GM08714 (cell line): ENCODE data around the gene ABHD15.

Source experiments
- H3K4me3 ChIP-seq: fragments of 200-500 bp; sonication (Bioruptor generic); 2 replicates; pipeline ENCODE4 v1.5.1; 2014; ENCODE audit warnings: mild to moderate bottlenecking, low read length, inconsistent platforms
- ZNF274 ChIP-seq: IDR thresholded peaks from 2 replicates; pipeline ENCODE4 v1.6.1; 2012; ENCODE audit warnings: mild to moderate bottlenecking, low read depth, low read length

The ABHD15 gene

DNA sequence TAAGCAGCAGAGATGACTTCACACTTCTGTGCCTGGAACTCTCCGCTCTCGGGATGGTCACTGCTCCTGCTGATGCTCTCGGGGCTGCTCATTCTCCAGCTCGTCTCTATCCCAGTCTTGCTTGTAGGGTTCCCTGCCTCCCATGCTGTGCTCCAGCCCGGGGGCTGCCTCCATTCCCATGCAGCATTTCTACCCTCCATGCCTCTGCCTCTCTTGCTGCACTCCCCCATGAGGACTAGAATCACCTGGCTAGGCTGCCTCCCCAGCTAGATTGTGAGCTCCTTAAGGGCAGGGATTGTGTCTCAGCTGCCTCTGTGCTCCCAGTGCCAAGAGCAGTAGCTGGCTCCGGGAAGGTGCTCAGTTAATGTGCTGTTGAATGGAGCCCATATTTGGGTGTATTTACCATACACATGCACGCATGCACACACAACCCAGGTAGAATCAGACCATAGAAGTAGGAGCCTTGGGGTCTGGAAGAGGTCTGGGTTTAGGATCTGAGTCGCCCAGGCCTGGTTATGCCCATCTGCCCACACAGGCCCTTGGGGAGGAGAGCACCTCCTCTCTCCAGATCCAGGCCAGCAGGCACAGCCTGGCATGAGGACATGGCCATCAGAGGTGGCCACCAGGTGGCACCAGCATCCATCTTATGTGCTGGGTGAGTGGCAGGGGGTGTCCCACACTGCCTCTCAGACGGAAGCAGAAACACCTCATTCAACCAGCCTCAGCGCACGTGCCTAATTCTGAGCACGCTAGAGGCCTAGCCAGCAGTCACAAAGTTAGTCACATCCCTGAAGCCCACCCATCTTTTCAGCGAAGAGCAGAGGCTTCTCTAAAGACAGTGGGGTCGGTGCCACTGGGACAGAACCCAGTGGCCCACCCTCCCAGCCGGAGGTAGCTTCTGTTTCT, 13.3 kb upstream of the ABHD15 start:
- no peak for TF ChIP-seq ZNF274
- H3K4me3 ChIP-seq, result no peak overlapping the region

- H3K4me3 ChIP-seq, result no peak overlapping the region
- TF ChIP-seq ZNF274, result no peak
Observed at GRCh38 chr17:29578626-29579485, 12.0 kb upstream of the ABHD15 start.

- no peak overlapping the region for H3K4me3 ChIP-seq
- no peak for TF ChIP-seq ZNF274
Observed at GRCh38 chr17:29577385-29578211, 10.8 kb upstream of the ABHD15 start.

- no peak overlapping the region for H3K4me3 ChIP-seq
- no peak for TF ChIP-seq ZNF274
Observed at GRCh38 chr17:29577001-29577370, 10.1 kb upstream of the ABHD15 start.

GRCh38 chr17:29576214-29577000, 9.6 kb upstream of the ABHD15 start:
- no peak for TF ChIP-seq ZNF274
- no peak overlapping the region for H3K4me3 ChIP-seq

DNA sequence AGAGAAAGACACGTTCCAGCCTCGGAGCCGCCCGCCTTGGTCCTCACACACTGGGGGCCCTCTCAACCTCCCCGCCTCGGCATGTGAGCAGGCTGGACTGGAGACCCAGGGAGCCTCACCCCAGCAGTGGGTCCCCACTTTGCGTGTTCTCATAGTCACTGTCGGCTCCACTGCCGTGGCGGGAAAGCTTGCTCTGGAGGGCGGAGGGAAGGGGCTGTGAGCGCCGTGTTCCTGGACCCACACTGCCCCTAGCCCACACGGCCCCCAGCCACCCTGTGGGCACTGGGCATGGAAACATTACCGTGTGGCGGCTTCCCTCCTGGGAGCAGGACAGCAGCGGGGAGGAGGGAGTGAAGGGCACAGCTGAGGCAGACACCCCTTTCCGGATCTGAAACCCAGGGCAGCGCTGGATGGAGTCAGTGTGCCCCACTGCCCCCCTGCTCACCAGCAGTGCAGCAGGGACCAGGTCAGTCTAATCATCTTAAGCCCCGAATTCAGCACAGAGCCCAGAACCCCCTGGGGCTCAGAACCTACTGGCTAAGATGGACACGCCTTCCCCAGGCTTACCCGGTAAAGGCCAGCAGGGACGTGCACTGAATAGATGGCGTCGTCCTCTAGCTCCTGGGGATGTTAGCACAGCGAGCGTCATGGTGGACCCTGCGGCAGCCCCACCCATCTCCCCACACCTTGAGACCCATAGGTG, 8.8 kb upstream of the ABHD15 start:
- no peak overlapping the region for H3K4me3 ChIP-seq
- no peak for TF ChIP-seq ZNF274

DNA sequence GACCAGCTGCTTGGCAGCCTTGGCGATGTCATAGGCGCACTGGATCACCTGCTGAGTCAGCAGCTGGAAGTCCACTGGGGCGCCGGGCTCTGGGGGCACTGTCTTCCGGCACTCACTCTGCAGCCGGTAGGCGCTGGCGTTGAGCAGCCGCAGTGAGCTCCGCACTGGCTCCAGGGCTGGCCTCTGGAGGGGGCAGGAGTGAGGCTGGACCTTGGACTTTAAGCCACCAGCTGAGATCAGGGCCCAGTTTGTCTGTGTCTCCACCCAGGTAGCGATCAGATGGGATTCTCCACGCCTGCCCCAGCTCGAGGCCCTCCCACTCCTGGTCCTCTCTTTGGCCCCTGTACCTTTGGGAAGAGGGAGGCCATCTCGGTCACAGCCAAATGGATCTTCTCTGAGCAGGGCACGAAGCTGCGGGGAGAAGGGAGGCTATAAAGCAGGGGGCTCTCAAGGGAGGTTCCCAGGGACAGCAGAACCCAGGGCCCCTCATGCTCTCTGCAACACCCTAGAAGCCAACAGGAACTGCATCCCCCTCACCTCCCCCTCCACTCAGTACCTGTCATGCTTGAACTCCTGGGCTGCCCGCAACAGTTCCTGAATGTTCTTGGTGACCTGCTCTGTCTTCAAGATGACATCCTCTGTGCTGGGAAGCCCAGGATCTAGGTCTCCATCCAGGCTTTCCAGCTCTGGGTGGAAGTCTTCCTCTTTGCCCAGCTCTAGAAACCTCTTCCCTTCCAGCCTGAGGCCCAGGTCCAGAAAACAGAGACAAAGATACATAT, 8.1 kb upstream of the ABHD15 start:
- TF ChIP-seq ZNF274, result no peak
- no peak overlapping the region for H3K4me3 ChIP-seq

- TF ChIP-seq ZNF274, result no peak
- no peak overlapping the region for H3K4me3 ChIP-seq
Observed at GRCh38 chr17:29573871-29574731, 7.3 kb upstream of the ABHD15 start.

- no peak overlapping the region for H3K4me3 ChIP-seq
- TF ChIP-seq ZNF274, result no peak
Observed at GRCh38 chr17:29573558-29573869, 6.7 kb upstream of the ABHD15 start.

DNA sequence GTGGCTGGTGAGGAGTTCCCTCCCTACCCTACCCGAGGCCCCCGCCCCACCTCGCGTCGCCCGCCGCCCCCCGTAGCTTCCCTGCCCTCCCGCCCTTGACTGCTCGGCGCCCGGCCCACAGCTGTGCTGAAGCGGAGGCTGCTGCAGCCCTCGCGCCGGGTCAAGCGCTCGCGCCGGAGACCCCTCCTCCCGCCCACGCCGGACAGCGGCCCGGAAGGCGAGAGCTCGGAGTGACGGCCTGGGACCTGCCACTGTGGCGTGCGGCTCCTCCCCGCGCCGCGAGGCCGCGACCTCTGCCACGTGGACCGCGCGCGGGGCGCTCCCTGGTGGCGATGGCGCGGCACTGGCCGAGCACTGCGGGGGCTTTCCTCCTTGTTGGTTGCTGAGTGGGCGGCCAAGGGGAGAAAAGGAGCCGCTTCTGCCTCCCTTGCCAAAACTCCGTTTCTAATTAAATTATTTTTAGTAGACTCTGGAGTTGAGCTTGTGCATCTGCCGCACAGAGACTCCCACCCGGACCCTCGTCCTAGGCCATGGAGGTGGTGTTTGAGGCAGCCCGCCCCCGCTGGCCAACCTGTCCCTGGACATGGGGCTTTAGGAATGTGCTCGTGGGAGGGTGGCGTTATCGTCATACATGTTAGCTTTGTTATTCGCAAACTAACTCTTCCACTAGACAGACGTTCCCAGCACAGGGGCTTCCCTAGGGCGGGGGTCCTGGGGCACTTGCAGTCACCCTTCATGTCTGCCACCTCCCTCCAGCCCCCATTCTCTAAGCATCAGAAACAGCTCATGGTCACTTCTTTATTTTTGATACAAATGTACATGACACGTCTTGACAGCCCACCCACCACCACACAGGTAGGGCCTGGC, 6.1 kb upstream of the ABHD15 start:
- no peak overlapping the region for H3K4me3 ChIP-seq
- no peak for TF ChIP-seq ZNF274
